Measurements from ENCODE around the gene HTT-AS. TPM values are rescaled to one million over a fixed set of nuclear protein-coding genes. Genes with fewer than 3 reads are reported as not detected.

HTT-AS gene
- total RNA-seq, 1 experiment from 2014 or later: not detected

DNA sequence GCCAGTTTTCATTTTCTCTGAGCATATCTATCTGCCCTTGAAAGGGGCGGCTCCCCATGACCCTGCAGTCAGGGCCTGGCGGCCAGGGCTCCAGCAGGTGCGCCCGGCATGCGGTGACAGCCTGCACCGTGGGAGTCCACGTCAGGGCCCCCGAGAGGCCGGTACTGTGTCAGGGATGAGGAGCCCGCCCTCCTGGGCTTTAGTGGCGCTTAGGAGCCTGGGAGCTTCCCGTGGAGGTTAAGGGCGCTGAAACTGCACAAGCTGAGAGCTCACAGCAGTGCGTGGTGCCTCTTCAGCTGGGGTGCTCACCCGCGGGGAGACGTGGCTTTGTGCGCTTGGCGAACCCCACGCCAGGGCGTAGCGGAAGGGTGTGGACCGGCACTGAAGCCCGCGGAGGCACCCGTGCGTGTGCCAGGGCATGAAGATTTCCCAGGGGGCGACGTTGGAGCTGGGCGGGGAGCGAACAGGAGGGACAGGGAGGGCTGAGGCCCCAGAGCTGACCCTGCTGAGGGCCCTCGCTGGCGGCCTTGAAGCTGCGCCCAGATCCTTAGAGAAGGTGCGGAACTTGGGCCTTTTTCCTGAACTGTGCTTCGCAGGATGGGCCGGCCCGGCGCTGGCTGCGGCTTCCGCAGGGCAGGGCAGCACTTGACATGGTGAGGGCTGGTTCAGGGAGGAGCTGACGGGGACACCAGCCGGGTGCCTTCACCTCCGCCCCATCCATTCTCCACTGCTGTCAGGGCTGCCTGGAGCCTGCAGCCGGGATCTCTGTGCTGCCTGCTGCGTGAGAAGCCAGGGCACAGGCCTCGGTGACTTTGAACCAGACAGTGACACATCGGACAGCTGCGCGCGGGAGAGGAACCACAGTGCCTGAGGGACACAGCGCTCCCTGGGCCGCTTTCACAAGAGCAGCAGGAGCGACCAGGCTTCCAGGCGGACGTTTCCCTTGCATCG lies 32.9 kb downstream of the HTT-AS start:
- H3K9me3 ChIP-seq (ENCODE audit: low read depth, low read length, poor library complexity, severe bottlenecking): no peaks in the 10 kb centered on the region
- no peak overlapping the region for H3K27ac ChIP-seq (ENCODE audit: low read depth, low read length, poor library complexity, severe bottlenecking)
- H3K27me3 ChIP-seq (replicated peaks; ENCODE audit: insufficient read depth, low read depth, low read length, poor library complexity): no peaks in the 10 kb centered on the region
- H3K4me1 ChIP-seq (ENCODE audit: insufficient read depth, low read length, poor library complexity, severe bottlenecking): no peaks in the 10 kb centered on the region
- no peaks in the 10 kb centered on the region for H3K36me3 ChIP-seq (ENCODE audit: insufficient read depth, low read length, poor library complexity, severe bottlenecking)
- intact Hi-C loops (cut with micrococcal nuclease; ENCODE audit: unreplicated experiment): no loop called here
- CTCF ChIA-PET: interaction anchor here (0.5 kb wide), 1 partner anchor 277 kb away, joined by 4 read pairs; no protein-coding TSS in a partner anchor
- no peak overlapping the region for H3K4me3 ChIP-seq (ENCODE audit: low read depth, low read length, poor library complexity, severe bottlenecking)
- no peak for DNase-seq (ENCODE audit: low spot score)
- POLR2A ChIA-PET (ENCODE audit: low non-redundant PET): no interaction called here
- no TSS peak for BruUV-seq (replicated peaks)
- TF ChIP-seq, protein P1, sequence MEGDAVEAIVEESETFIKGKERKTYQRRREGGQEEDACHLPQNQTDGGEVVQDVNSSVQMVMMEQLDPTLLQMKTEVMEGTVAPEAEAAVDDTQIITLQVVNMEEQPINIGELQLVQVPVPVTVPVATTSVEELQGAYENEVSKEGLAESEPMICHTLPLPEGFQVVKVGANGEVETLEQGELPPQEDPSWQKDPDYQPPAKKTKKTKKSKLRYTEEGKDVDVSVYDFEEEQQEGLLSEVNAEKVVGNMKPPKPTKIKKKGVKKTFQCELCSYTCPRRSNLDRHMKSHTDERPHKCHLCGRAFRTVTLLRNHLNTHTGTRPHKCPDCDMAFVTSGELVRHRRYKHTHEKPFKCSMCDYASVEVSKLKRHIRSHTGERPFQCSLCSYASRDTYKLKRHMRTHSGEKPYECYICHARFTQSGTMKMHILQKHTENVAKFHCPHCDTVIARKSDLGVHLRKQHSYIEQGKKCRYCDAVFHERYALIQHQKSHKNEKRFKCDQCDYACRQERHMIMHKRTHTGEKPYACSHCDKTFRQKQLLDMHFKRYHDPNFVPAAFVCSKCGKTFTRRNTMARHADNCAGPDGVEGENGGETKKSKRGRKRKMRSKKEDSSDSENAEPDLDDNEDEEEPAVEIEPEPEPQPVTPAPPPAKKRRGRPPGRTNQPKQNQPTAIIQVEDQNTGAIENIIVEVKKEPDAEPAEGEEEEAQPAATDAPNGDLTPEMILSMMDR (conservative IDR thresholded peaks at IDR 0.05; ENCODE audit: low read depth, low read length): no peak
- TF ChIP-seq EZH2 (IDR thresholded peaks at IDR 0.05; ENCODE audit: borderline replicate concordance, low read depth, low read length, poor library complexity, severe bottlenecking): no peak

DNA sequence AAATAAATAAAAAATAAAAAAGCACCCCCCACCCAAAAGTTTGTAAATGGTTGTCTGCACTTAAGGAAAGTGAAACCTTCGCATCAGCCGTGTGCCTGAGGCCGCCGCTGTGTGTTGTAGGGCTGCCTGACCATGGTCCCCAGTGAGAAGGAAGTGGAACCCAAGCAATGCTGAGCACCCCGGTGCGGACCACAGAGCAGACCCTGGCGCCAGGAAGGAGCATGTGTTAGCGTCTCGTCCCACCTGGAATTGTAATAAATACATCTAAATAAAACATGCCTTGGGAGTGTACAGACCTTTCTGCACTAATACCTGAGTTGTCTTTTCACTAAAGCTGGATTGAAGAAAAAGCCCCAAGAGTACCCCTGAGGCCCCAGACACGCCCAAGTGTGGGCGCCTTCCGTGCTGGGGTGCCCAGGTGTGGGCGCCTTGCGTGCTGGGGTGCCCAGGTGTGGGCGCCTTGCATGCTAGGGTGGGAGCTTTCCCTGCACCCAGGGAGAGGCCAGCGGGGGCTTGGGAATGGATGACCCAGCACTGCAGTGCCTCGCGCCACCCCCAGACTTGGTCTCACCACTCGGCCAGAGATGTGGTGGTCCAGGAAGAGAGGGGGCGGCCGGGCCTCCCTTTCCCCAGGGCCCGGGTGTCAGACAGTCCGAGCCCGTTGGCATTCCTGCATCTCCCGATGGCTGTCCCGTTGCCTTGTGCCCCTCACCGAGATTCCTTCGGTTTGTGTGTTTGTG lies 33.7 kb downstream of the HTT-AS start:
- POLR2A ChIA-PET (ENCODE audit: low non-redundant PET): no interaction called here
- no peaks in the 10 kb centered on the region for H3K4me1 ChIP-seq (ENCODE audit: insufficient read depth, low read length, poor library complexity, severe bottlenecking)
- no peaks in the 10 kb centered on the region for H3K9me3 ChIP-seq (ENCODE audit: low read depth, low read length, poor library complexity, severe bottlenecking)
- BruUV-seq (replicated peaks): no TSS peak
- no peak overlapping the region for H3K27ac ChIP-seq (ENCODE audit: low read depth, low read length, poor library complexity, severe bottlenecking)
- CTCF ChIA-PET: no interaction called here
- no peaks in the 10 kb centered on the region for H3K27me3 ChIP-seq (replicated peaks; ENCODE audit: insufficient read depth, low read depth, low read length, poor library complexity)
- intact Hi-C loops (cut with micrococcal nuclease; ENCODE audit: unreplicated experiment): no loop called here
- H3K36me3 ChIP-seq (ENCODE audit: insufficient read depth, low read length, poor library complexity, severe bottlenecking): no peaks in the 10 kb centered on the region
- no peak for TF ChIP-seq EZH2 (IDR thresholded peaks at IDR 0.05; ENCODE audit: borderline replicate concordance, low read depth, low read length, poor library complexity, severe bottlenecking)
- TF ChIP-seq, protein P1 (conservative IDR thresholded peaks at IDR 0.05; ENCODE audit: low read depth, low read length): no peak
- no peak overlapping the region for H3K4me3 ChIP-seq (ENCODE audit: low read depth, low read length, poor library complexity, severe bottlenecking)
- no peak for DNase-seq (ENCODE audit: low spot score)

DNA sequence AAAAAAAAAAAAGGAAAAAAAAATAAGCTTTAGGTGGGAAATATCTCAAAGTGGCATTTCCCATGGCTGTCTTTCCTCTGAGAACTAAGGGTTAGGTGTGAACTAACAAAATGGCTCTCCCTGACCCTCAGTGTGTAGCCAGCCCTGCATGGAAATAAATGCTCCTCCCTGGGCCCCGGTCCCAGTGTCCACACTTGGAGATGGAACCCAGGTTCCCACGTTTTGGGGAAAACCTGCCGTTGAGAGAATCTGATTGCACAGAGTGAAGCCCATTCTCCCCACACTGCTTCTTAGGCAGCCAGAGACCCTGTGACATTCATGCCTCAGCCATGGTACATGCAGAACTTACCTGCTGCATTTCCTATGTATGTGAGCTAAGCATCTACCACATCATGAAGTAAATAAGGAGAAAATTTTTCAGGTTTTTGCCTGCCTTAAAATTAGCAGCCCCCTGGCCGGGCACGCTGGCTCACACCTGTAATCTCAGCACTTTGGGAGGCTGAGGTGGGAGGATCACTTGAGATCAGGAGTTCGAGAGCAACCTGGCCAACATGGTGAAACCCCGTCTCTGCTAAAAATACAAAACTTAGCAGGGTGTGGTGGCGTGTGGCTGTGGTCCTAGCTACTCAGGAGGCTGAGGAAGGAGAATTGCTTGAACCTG lies 34.5 kb downstream of the HTT-AS start:
- Histone ChIP-seq H3K9me3 (ENCODE audit: low read depth, low read length, poor library complexity, severe bottlenecking) (no peaks in the 10 kb centered on the region), H3K27me3 (replicated peaks; ENCODE audit: insufficient read depth, low read depth, low read length, poor library complexity) (no peaks in the 10 kb centered on the region), H3K4me1 (ENCODE audit: insufficient read depth, low read length, poor library complexity, severe bottlenecking) (no peaks in the 10 kb centered on the region), H3K36me3 (ENCODE audit: insufficient read depth, low read length, poor library complexity, severe bottlenecking) (no peaks in the 10 kb centered on the region), H3K4me3 (ENCODE audit: low read depth, low read length, poor library complexity, severe bottlenecking) (no peak overlapping the region), H3K27ac (ENCODE audit: low read depth, low read length, poor library complexity, severe bottlenecking) (no peak overlapping the region)
- POLR2A ChIA-PET (ENCODE audit: low non-redundant PET): interaction anchor here (0.6 kb wide), 1 partner anchor 622 kb away, joined by 3 read pairs; no protein-coding TSS in a partner anchor
- BruUV-seq (replicated peaks): no TSS peak
- intact Hi-C loops (cut with micrococcal nuclease; ENCODE audit: unreplicated experiment): loop anchor here (10.0 kb wide), 1 partner anchor 275 kb away; no protein-coding TSS in a partner anchor
- DNase-seq (ENCODE audit: low spot score): no peak
- CTCF ChIA-PET: no interaction called here
- TF ChIP-seq, protein P1 (conservative IDR thresholded peaks at IDR 0.05; ENCODE audit: low read depth, low read length): no peak
- TF ChIP-seq EZH2 (IDR thresholded peaks at IDR 0.05; ENCODE audit: borderline replicate concordance, low read depth, low read length, poor library complexity, severe bottlenecking): no peak
